Liver (tissue), 9 donors: ENCODE data around the gene AKR1C3. TPM values are rescaled to one million over a fixed set of nuclear protein-coding genes. Genes with fewer than 3 reads are reported as not detected.

Experiments
- DNase-seq: peaks from one replicate; pipeline ENCODE4 v3.0.0-alpha.2; 2017; ENCODE audit warnings: low spot score
- H3K27ac ChIP-seq, 2 donors: one replicate each; pipeline ENCODE4 v1.7.0; 2013; ENCODE audit warnings: inconsistent platforms in 2 of 2, low read length in 2 of 2, control low read depth in 1 of 2, low read depth in 1 of 2, mild to moderate bottlenecking in 1 of 2
- H3K27me3 ChIP-seq, 4 donors: one replicate each; pipeline versions ENCODE4 v1.6.1 to v1.7.0; 2013; ENCODE audit warnings: low read length in 3 of 4, inconsistent platforms in 1 of 4, mild to moderate bottlenecking in 1 of 4, moderate library complexity in 1 of 4; ENCODE audit not compliant: control insufficient read depth in 4 of 4, insufficient read depth in 4 of 4
- H3K36me3 ChIP-seq, 4 donors: one replicate each; pipeline versions ENCODE4 v1.6.1 to v1.7.0; 2013; ENCODE audit warnings: low read length in 3 of 4, mild to moderate bottlenecking in 3 of 4, low read depth in 1 of 4, moderate library complexity in 1 of 4; ENCODE audit not compliant: control insufficient read depth in 4 of 4, insufficient read depth in 3 of 4
- H3K4me1 ChIP-seq, 4 donors: one replicate each; pipeline versions ENCODE4 v1.6.1 to v1.7.0; 2013; ENCODE audit warnings: low read length in 3 of 4, mild to moderate bottlenecking in 3 of 4, moderate library complexity in 1 of 4; ENCODE audit not compliant: control insufficient read depth in 4 of 4, insufficient read depth in 4 of 4
- H3K4me3 ChIP-seq, 3 donors: one replicate each; pipeline versions ENCODE4 v1.6.1 to v1.7.0; 2013; ENCODE audit warnings: low read length in 3 of 3, control low read depth in 1 of 3, low read depth in 1 of 3, mild to moderate bottlenecking in 1 of 3
- H3K9ac ChIP-seq, 2 donors: one replicate each; pipeline ENCODE4 v1.7.0; 2013; ENCODE audit warnings: low read length in 2 of 2, mild to moderate bottlenecking in 2 of 2, moderate library complexity in 2 of 2, control low read depth in 1 of 2, low read depth in 1 of 2
- H3K9me3 ChIP-seq, 4 donors: one replicate each; pipeline versions ENCODE4 v1.6.1 to v1.7.0; 2013; ENCODE audit warnings: low read length in 3 of 4; ENCODE audit not compliant: control insufficient read depth in 4 of 4
- FOXA1 ChIP-seq: IDR thresholded peaks from 2 replicates; pipeline ENCODE4 v1.6.1; 2016; ENCODE audit warnings: antibody characterized with exemption
- FOXA2 ChIP-seq: IDR thresholded peaks from 2 replicates; pipeline ENCODE4 v1.6.1; 2016; ENCODE audit warnings: antibody characterized with exemption
- HNF4A ChIP-seq, 2 donors: conservative IDR thresholded peaks; 2 replicates each; pipeline ENCODE4 v1.6.1; 2016; ENCODE audit warnings: antibody characterized with exemption in 2 of 2, mild to moderate bottlenecking in 2 of 2
- HNF4G ChIP-seq: IDR thresholded peaks from 2 replicates; pipeline ENCODE4 v1.6.1; 2016; ENCODE audit warnings: antibody characterized with exemption
- JUND ChIP-seq, 2 donors: IDR thresholded peaks; 2 replicates each; pipeline ENCODE4 v1.6.1; 2016; ENCODE audit warnings: antibody characterized with exemption in 2 of 2
- NR2F2 ChIP-seq: IDR thresholded peaks from 2 replicates; pipeline ENCODE4 v1.6.1; 2016; ENCODE audit warnings: antibody characterized with exemption
- RAD21 ChIP-seq, 2 donors: IDR thresholded peaks; 2 replicates each; pipeline ENCODE4 v1.6.1; 2016; ENCODE audit warnings: antibody characterized with exemption in 2 of 2, mild to moderate bottlenecking in 2 of 2
- TAF1 ChIP-seq: conservative IDR thresholded peaks from 2 replicates; pipeline ENCODE4 v1.6.1; 2016; ENCODE audit warnings: antibody characterized with exemption, mild to moderate bottlenecking
- YY1 ChIP-seq: IDR thresholded peaks from 2 replicates; pipeline ENCODE4 v1.6.1; 2016; ENCODE audit warnings: antibody characterized with exemption, mild to moderate bottlenecking
- WGBS: extraction: QIAGEN DNeasy Blood & Tissue Kit; methylation state at CpG from one replicate; pipeline ENCODE4 v1.1.7; 2013; 5-methylcytosine and 5-hydroxymethylcytosine counted together
- polyA plus RNA-seq, 2 donors: library from polyadenylated mRNA; stranded (reverse) in 1 of 2; unstranded in 1 of 2; fragments of 200-250 nt in 1 of 2; fragments of >200 nt in 1 of 2; fragmentation: Nextera tagmentation in 1 of 2; extraction: Ambion mirVana in 1 of 2; gene quantifications; one replicate each; pipeline versions ENCODE4 v1.2.1 to v1.2.3, GENCODE V29; 2013 to 2015
- total RNA-seq, 2 donors: library from RNA; depleted of rRNA; stranded (reverse); fragments of >200 nt; gene quantifications; one replicate each; pipeline ENCODE4 v1.2.3, GENCODE V29; 2014
- TF ChIP-seq, protein P1 (sequence below): fragments of 150-350 bp; IDR thresholded peaks from 2 replicates; pipeline ENCODE4 v1.5.1; 2017; ENCODE audit warnings: improper control_type of control experiment, low read depth, low read length; ENCODE audit not compliant: missing input control
- TF ChIP-seq, protein P2 (sequence below): IDR thresholded peaks from 2 replicates; pipeline ENCODE4 v1.6.1; 2016; ENCODE audit warnings: antibody characterized with exemption
- TF ChIP-seq, protein P3 (sequence below): IDR thresholded peaks from 2 replicates; pipeline ENCODE4 v1.6.1; 2016; ENCODE audit warnings: antibody characterized with exemption
- TF ChIP-seq, protein P4 (sequence below): IDR thresholded peaks from 2 replicates; pipeline ENCODE4 v1.6.1; 2016; ENCODE audit warnings: antibody characterized with exemption
- TF ChIP-seq, protein P5 (sequence below): IDR thresholded peaks from 2 replicates; pipeline ENCODE4 v1.6.1; 2016; ENCODE audit warnings: antibody characterized with exemption, mild to moderate bottlenecking
- donor health status: healthy.
- donor health status: healthy.
- donor health status: healthy.
- donor health status: healthy.
- donor health status: healthy.

The AKR1C3 gene
- total and polyA plus RNA-seq, 4 donors: 65.8 to 292 (median 174) TPM

DNA sequence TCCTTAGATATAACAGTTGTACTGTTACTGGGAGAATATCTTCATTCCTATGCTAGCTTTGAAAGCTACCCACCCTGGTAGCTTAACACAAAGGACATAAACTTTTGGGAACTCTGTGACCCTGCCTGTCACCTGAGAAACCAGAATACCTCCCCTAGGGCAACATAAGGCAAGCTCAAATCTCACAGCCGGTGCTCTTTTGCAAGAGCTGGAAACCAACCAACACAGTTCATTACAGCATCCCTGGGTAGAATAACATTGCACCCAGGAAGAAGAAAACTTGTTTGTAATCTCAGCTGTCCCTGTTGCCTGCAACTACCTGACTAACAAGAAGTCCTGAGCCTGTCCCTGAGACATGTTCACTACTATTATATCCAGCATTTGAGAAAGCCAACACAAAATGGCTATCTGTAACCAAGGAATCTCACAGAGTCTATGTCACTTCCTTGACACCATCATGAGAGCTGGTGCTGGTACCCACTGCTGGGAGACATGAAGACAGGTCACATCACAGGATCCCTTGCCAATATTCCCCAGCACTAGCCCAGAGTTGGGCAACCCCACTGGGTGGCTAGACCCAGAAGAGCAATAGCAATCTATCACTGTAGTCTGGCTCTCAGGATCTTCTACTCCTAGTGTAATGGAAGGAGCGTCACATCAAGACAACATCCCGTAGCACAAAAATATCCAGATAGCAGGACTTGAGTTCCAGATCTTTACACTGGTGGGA is 31.3 kb downstream of the AKR1C3 start (continued):
- peak; percentile 65 to 66 for TF ChIP-seq JUND (IDR thresholded peaks at IDR 0.05)
- peak; percentile 36 to 58 for TF ChIP-seq RAD21 (IDR thresholded peaks at IDR 0.05)
- no peak for TF ChIP-seq TAF1
- TF ChIP-seq NR2F2: no peak
- TF ChIP-seq, protein P1, sequence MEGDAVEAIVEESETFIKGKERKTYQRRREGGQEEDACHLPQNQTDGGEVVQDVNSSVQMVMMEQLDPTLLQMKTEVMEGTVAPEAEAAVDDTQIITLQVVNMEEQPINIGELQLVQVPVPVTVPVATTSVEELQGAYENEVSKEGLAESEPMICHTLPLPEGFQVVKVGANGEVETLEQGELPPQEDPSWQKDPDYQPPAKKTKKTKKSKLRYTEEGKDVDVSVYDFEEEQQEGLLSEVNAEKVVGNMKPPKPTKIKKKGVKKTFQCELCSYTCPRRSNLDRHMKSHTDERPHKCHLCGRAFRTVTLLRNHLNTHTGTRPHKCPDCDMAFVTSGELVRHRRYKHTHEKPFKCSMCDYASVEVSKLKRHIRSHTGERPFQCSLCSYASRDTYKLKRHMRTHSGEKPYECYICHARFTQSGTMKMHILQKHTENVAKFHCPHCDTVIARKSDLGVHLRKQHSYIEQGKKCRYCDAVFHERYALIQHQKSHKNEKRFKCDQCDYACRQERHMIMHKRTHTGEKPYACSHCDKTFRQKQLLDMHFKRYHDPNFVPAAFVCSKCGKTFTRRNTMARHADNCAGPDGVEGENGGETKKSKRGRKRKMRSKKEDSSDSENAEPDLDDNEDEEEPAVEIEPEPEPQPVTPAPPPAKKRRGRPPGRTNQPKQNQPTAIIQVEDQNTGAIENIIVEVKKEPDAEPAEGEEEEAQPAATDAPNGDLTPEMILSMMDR: no peak
- no peak for TF ChIP-seq YY1
- TF ChIP-seq, protein P2, sequence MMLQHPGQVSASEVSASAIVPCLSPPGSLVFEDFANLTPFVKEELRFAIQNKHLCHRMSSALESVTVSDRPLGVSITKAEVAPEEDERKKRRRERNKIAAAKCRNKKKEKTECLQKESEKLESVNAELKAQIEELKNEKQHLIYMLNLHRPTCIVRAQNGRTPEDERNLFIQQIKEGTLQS: peak; percentile 36

DNA sequence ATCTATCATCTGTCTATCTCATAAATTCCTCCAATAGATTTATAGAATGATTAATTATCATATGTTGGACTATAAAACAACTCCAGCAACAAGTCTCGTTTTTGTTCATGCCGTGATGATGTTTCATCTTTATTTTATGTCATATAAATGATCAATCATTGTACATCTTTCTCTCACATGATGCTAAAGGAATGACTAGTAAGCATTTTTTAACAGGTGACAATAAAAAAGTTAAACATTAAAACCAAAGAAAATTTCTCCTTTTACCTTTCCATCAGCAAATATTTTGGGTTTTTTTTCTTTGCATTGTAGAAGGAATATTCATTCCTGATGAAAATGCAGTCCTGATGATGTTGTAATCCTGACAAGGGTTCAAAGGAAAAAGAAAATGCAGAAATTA is 41.4 kb downstream of the AKR1C3 start:
- Histone ChIP-seq H3K4me3 (no peak overlapping the region), H3K27ac (no peak overlapping the region), H3K27me3 (no peaks in the 10 kb centered on the region), H3K9me3 (peaks cover 0 to 4% (median under 1%) of the 10 kb centered on the region in 4 donors), H3K36me3 (peaks cover 0 to 44% (median 31%) of the 10 kb centered on the region in 4 donors), H3K9ac (no peak overlapping the region), H3K4me1 (no peaks in the 10 kb centered on the region)
- WGBS: 89% methylated on average over 2 of the region's 2 CpGs
- TF ChIP-seq FOXA1: no peak
- no peak for TF ChIP-seq TAF1
- TF ChIP-seq YY1: no peak
- no peak for TF ChIP-seq RAD21 (IDR thresholded peaks at IDR 0.05)
- TF ChIP-seq HNF4G: no peak
- TF ChIP-seq, protein P3, sequence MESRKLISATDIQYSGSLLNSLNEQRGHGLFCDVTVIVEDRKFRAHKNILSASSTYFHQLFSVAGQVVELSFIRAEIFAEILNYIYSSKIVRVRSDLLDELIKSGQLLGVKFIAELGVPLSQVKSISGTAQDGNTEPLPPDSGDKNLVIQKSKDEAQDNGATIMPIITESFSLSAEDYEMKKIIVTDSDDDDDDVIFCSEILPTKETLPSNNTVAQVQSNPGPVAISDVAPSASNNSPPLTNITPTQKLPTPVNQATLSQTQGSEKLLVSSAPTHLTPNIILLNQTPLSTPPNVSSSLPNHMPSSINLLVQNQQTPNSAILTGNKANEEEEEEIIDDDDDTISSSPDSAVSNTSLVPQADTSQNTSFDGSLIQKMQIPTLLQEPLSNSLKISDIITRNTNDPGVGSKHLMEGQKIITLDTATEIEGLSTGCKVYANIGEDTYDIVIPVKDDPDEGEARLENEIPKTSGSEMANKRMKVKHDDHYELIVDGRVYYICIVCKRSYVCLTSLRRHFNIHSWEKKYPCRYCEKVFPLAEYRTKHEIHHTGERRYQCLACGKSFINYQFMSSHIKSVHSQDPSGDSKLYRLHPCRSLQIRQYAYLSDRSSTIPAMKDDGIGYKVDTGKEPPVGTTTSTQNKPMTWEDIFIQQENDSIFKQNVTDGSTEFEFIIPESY: no peak
- TF ChIP-seq, protein P4, sequence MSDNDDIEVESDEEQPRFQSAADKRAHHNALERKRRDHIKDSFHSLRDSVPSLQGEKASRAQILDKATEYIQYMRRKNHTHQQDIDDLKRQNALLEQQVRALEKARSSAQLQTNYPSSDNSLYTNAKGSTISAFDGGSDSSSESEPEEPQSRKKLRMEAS: no peak
- no peak for DNase-seq

DNA sequence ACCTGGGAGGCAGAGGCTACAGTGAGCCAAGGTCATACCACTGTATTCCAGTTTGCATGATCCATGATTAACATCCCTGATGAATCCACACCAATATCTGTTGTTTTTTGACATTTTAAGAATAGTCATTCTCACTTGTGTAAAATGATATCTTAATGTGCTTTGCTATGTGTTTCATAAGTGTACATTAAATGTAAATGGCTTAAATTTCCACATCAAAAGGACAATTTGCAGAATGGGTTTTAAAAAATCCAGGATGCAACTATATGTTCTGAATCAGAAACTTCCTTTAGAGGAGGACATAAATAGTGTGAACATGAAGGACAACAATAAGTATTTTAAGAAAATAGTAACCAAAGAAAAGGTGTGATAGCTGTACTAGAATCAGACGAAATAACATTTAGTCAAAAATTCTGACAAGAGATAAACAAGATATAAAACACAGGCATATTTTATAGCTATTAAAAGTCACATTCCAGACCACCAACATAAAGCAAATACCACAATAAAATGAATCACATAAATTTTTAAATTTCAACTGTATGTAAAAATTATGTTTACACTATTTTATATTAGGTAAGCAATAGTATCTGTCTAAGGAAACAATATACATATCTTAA is 42.4 kb downstream of the AKR1C3 start:
- Histone ChIP-seq H3K27me3 (no peaks in the 10 kb centered on the region), H3K4me3 (no peak overlapping the region), H3K27ac (no peak overlapping the region), H3K36me3 (peaks cover 0 to 44% (median 31%) of the 10 kb centered on the region in 4 donors), H3K9me3 (peaks cover 0 to 4% (median under 1%) of the 10 kb centered on the region in 4 donors), H3K4me1 (no peaks in the 10 kb centered on the region), H3K9ac (no peak overlapping the region)
- DNase-seq: no peak
- 96% methylated on average over 1 of the region's 1 CpG for WGBS
- TF ChIP-seq, protein P1: no peak
- TF ChIP-seq, protein P4: no peak
- TF ChIP-seq, protein P5, sequence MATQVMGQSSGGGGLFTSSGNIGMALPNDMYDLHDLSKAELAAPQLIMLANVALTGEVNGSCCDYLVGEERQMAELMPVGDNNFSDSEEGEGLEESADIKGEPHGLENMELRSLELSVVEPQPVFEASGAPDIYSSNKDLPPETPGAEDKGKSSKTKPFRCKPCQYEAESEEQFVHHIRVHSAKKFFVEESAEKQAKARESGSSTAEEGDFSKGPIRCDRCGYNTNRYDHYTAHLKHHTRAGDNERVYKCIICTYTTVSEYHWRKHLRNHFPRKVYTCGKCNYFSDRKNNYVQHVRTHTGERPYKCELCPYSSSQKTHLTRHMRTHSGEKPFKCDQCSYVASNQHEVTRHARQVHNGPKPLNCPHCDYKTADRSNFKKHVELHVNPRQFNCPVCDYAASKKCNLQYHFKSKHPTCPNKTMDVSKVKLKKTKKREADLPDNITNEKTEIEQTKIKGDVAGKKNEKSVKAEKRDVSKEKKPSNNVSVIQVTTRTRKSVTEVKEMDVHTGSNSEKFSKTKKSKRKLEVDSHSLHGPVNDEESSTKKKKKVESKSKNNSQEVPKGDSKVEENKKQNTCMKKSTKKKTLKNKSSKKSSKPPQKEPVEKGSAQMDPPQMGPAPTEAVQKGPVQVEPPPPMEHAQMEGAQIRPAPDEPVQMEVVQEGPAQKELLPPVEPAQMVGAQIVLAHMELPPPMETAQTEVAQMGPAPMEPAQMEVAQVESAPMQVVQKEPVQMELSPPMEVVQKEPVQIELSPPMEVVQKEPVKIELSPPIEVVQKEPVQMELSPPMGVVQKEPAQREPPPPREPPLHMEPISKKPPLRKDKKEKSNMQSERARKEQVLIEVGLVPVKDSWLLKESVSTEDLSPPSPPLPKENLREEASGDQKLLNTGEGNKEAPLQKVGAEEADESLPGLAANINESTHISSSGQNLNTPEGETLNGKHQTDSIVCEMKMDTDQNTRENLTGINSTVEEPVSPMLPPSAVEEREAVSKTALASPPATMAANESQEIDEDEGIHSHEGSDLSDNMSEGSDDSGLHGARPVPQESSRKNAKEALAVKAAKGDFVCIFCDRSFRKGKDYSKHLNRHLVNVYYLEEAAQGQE: no peak
- no peak for TF ChIP-seq YY1
- no peak for TF ChIP-seq HNF4A (conservative IDR thresholded peaks at IDR 0.05)
- TF ChIP-seq, protein P3: no peak
- TF ChIP-seq HNF4G: no peak
- TF ChIP-seq FOXA2: no peak
